ENCODE results near the gene ABCA1. TPM values are rescaled to one million over a fixed set of nuclear protein-coding genes. Genes with fewer than 3 reads are reported as not detected.
"Not testable (repeated sequence)": the region's sequence is repeated elsewhere in the genome, so short reads cannot be mapped to it uniquely, and the experiment has no call there.

The ABCA1 gene
- total RNA-seq, 2 experiments from 2014 or later, result 0.48 to 0.72 TPM

DNA sequence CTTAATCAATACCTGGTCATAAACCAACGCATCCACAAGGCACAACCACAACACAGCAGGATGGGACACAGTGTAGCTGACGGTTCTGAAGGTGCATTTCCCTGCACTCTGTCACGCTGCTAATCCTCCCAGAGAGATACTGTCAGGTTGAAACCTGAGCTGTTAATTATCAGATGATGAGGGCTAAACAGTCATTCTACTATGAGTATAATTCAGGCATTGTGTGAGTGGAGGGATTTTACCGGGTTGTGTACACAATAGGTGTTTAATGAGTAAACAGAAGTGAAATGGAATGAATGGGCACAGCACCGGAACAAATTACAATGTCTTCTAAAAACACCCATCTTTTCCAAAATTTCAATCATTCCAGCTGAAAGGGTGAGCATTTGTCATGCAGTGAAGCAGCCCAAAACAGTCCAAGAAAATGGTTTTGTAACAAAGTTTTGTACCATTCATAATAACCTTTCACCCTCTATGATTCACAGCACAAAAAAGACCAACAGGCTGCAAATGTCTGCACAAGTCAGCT is 71.5 kb downstream of the ABCA1 start:
- Mint-ChIP-seq H3K36me3 (no peaks in the 10 kb centered on the region), H3K27me3 (no peaks in the 10 kb centered on the region), H3K27ac (no peak overlapping the region)

DNA sequence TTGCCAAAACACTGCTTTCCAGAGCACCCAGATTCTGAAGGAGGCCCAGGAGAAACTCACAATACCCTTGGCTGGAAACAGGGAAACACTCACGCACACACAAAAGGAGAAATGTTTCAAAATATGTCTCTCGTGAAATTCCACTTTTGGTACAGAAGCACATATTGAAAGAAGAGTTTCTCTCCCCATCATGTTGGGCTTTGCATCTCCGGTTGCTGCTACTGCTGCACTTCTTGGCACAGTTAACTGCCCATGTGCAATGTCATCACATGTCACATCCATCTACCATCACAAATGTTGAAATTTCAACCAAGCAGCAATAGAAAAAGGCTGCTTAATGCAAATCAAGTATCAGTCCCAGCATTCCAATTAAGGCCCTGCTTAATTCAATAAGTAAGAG is 72.1 kb downstream of the ABCA1 start:
- H3K4me3 Mint-ChIP-seq, result no peak overlapping the region
- H3K36me3 Mint-ChIP-seq, result no peaks in the 10 kb centered on the region
- DNase-seq, result no peak
- no peaks in the 10 kb centered on the region for H3K27me3 Mint-ChIP-seq
- no peaks in the 10 kb centered on the region for H3K9me3 Mint-ChIP-seq
- H3K27ac Mint-ChIP-seq, result no peak overlapping the region
- H3K4me1 Mint-ChIP-seq, result no peaks in the 10 kb centered on the region

More for the DNA sequence above, 71.5 kb downstream of the ABCA1 start:
- no peaks in the 10 kb centered on the region for H3K4me1 Mint-ChIP-seq
- no peaks in the 10 kb centered on the region for H3K9me3 Mint-ChIP-seq
- H3K4me3 Mint-ChIP-seq, result no peak overlapping the region
- DNase-seq, result no peak

- not testable (repeated sequence) for H3K27ac Mint-ChIP-seq, H3K4me3 Mint-ChIP-seq, DNase-seq, H3K27me3 Mint-ChIP-seq, H3K4me1 Mint-ChIP-seq, H3K9me3 Mint-ChIP-seq, H3K36me3 Mint-ChIP-seq
Measured at GRCh38 chr9:104855258-104855657, 72.7 kb downstream of the ABCA1 start.

DNA sequence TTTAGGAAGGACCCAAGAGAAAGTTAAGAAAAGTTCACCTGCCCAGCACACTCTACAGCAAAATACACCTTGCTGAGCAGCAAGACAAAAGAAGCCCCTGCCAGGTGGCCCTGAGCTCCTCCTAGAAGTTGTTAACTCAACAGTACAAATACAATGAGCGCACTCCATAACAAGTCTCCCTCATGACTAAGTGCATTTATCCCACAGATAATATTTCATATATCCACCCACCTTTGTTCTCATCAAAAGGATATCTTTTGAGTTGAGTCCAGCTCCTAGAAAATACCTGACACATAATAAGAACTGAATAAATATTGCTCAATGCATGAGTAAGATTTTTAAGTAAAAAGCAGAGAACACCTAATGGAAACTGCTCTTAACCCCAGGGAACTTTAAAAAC is 73.3 kb downstream of the ABCA1 start:
- no peak for DNase-seq
- Mint-ChIP-seq H3K4me1 (no peaks in the 10 kb centered on the region), H3K27ac (no peak overlapping the region), H3K27me3 (no peaks in the 10 kb centered on the region), H3K9me3 (no peaks in the 10 kb centered on the region), H3K36me3 (no peaks in the 10 kb centered on the region), H3K4me3 (no peak overlapping the region)

DNA sequence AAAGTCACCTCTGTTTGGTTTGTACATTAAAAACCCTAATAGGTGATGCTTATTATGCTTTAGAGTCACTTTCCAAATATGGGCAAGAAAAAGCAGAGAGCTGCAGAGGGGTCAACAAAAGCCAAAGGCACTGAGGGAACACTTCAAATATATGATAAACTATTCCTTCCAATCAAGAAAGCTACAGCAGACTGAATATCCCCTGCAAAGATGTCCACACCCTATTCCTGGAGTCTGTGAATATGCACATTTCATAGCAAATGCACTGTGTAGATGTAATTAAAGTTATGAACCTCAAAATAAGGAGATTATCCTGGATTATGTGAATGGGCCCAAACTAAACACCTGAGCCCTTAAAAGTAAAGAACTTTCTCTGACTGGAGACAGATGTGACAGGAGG is 74.3 kb downstream of the ABCA1 start:
- DNase-seq, result no peak

DNA sequence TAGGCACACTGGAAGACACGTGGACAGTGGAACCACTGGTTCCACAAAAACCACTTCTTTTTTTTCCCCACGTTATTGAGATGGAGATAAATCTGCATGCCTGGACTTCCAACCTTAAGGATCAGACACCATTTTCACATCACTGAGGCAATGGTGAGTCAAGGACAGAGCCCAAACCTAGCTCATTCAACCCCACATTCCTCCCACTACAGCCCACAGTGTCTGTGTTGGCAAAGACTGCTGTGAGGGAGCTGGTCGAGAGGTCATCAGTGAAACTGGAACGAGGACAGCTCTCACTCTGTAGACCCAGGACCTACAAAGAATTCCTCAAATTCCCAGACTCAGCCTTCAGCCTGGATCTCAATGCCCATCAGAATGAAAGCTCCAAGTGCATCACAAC is 74.8 kb downstream of the ABCA1 start:
- Mint-ChIP-seq H3K9me3 (no peaks in the 10 kb centered on the region), H3K4me1 (no peaks in the 10 kb centered on the region), H3K4me3 (no peak overlapping the region), H3K27ac (no peak overlapping the region), H3K36me3 (no peaks in the 10 kb centered on the region), H3K27me3 (no peaks in the 10 kb centered on the region)
- DNase-seq, result no peak

More for the DNA sequence above, 74.3 kb downstream of the ABCA1 start:
- Mint-ChIP-seq H3K27me3 (no peaks in the 10 kb centered on the region), H3K9me3 (no peaks in the 10 kb centered on the region), H3K27ac (no peak overlapping the region), H3K4me1 (no peaks in the 10 kb centered on the region), H3K36me3 (no peaks in the 10 kb centered on the region), H3K4me3 (no peak overlapping the region)

GRCh38 chr9:104851546-104851920 is 76.4 kb downstream of the ABCA1 start:
- Mint-ChIP-seq H3K36me3 (no peaks in the 10 kb centered on the region), H3K4me3 (no peak overlapping the region), H3K4me1 (no peaks in the 10 kb centered on the region), H3K27ac (no peak overlapping the region), H3K27me3 (no peaks in the 10 kb centered on the region), H3K9me3 (no peaks in the 10 kb centered on the region)
- DNase-seq, result no peak

DNA sequence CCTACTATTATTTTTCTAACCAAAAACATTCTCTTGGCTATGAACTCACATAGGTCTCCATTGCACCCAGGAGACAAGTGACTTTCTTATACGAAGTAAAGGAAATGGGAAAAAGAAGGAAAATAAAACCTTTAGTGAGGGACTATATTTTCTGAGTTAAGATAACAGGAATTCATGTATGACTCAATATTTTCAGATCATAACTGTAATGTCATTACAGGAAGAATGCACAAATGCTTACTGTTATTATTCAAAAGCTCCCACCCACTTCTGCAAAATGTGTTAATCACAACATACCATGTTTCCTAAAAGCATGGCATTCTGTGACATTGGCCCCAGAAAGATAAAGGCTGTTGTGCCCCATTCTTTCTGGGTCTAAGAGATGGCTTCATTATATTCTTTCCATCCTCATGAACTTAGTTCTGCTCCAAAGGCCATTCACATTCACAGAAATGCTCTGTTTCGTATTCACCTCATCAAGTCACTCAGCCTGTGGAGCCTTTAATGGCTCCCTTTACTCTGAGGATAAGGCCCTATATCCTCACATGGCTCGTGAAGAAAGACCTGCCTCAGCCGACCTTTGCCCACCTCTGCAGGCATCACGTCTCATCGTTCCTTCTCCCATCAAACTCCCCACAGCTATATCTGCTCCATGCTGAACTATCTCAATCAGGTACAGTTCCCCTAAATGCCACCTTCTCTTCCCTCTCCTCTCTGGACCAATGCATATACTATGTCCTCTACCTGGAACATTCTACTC is 77.0 kb downstream of the ABCA1 start:
- Mint-ChIP-seq H3K4me1 (no peaks in the 10 kb centered on the region), H3K4me3 (no peak overlapping the region), H3K27ac (no peak overlapping the region), H3K9me3 (no peaks in the 10 kb centered on the region), H3K36me3 (no peaks in the 10 kb centered on the region), H3K27me3 (no peaks in the 10 kb centered on the region)
- no peak for DNase-seq

- Mint-ChIP-seq H3K9me3 (no peaks in the 10 kb centered on the region), H3K4me3 (no peak overlapping the region), H3K36me3 (no peaks in the 10 kb centered on the region), H3K27me3 (no peaks in the 10 kb centered on the region), H3K27ac (no peak overlapping the region), H3K4me1 (no peaks in the 10 kb centered on the region)
- no peak for DNase-seq
Measured at GRCh38 chr9:104849023-104849422, 78.9 kb downstream of the ABCA1 start.

DNA sequence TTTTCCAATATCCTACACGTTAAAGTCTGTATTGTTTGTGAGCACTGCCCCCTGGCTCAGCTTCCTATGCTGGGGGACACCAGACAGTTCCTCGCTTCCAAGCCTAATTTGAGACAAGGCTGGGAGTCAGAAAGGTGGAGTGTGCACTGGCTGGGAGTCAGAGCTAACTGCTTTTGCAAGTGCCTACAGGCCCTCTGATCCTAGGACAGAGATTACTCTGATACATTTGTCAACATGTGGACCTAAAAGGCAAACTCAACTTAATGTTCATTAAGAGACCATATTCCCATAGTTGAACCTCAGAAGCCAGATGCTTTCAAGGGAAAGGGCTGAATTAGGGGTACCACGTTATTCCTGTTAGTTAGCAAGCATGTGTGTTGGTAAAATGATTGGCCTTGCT is 83.2 kb downstream of the ABCA1 start:
- Mint-ChIP-seq H3K27me3 (no peaks in the 10 kb centered on the region), H3K4me1 (no peaks in the 10 kb centered on the region), H3K4me3 (no peak overlapping the region), H3K9me3 (no peaks in the 10 kb centered on the region), H3K36me3 (no peaks in the 10 kb centered on the region), H3K27ac (no peak overlapping the region)
- no peak for DNase-seq

GRCh38 chr9:104843644-104844240 is 84.2 kb downstream of the ABCA1 start:
- H3K9me3 Mint-ChIP-seq, result no peaks in the 10 kb centered on the region
- H3K27ac Mint-ChIP-seq, result no peak overlapping the region
- no peaks in the 10 kb centered on the region for H3K27me3 Mint-ChIP-seq
- H3K4me3 Mint-ChIP-seq, result no peak overlapping the region
- no peak for DNase-seq
- no peaks in the 10 kb centered on the region for H3K4me1 Mint-ChIP-seq
- H3K36me3 Mint-ChIP-seq, result no peaks in the 10 kb centered on the region

DNA sequence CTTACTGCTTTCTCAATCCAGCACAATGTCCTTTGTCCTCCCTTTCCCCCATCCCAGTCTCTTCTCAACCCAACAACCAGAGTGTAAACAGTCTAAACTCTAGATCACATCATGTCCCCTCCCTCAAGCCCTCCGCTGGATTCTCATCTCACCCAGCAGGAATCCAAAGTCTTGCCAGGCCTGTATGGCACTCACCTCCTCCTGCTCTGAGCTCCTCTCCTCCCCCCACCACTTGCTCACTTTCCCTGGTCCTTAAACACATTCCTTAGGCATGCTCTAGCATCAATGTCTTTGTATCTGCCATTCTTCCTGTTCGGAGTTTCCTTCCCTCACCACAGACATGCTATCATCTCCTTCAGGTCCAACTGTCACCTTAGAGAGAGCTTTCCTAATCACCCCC is 85.3 kb downstream of the ABCA1 start:
- no peaks in the 10 kb centered on the region for H3K27me3 Mint-ChIP-seq
- H3K4me1 Mint-ChIP-seq, result no peaks in the 10 kb centered on the region
- no peak overlapping the region for H3K27ac Mint-ChIP-seq
- no peaks in the 10 kb centered on the region for H3K36me3 Mint-ChIP-seq
- no peaks in the 10 kb centered on the region for H3K9me3 Mint-ChIP-seq
- H3K4me3 Mint-ChIP-seq, result no peak overlapping the region
- no peak for DNase-seq

DNA sequence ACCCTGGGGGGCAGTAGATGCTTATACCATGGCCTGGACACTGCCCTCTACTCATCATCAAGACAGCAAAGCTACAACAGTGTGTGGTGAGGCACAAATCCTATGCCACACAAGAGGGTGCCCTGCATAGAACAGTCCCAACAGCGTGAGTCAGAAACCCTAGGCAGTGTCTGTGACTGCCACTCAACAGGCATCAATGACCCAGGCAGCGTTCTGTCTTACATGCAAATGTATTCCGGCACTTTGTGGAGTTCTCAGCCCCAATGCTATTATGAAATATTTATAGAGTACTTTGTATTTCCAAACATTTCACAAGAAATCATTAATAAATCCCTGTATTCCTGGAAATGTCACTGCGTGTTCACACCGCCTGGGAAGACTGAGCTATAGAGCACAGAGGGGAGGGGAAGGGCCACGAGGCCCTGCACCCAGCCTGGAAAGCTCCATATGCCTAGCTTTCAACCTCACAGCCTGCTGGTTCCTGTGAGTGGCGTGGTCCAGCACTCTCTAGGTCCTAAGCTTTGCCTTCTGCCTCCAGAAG is 86.3 kb downstream of the ABCA1 start:
- Mint-ChIP-seq H3K27me3 (no peaks in the 10 kb centered on the region), H3K36me3 (no peaks in the 10 kb centered on the region), H3K27ac (no peak overlapping the region), H3K4me3 (no peak overlapping the region), H3K9me3 (no peaks in the 10 kb centered on the region), H3K4me1 (no peaks in the 10 kb centered on the region)
- DNase-seq, result no peak

- H3K4me3 Mint-ChIP-seq, result no peak overlapping the region
- no peak for DNase-seq
- no peaks in the 10 kb centered on the region for H3K27me3 Mint-ChIP-seq
- H3K27ac Mint-ChIP-seq, result no peak overlapping the region
- no peaks in the 10 kb centered on the region for H3K9me3 Mint-ChIP-seq
- H3K36me3 Mint-ChIP-seq, result no peaks in the 10 kb centered on the region
- H3K4me1 Mint-ChIP-seq, result peaks cover 5% of the 10 kb centered on the region
Measured at GRCh38 chr9:104838958-104839357, 89.0 kb downstream of the ABCA1 start.

GRCh38 chr9:104836767-104837166 is 91.2 kb downstream of the ABCA1 start:
- DNase-seq, result no peak
- Mint-ChIP-seq H3K4me1 (peaks cover 5% of the 10 kb centered on the region), H3K27me3 (no peaks in the 10 kb centered on the region), H3K4me3 (no peak overlapping the region), H3K9me3 (no peaks in the 10 kb centered on the region), H3K36me3 (no peaks in the 10 kb centered on the region), H3K27ac (no peak overlapping the region)

- H3K27ac Mint-ChIP-seq, result no peak overlapping the region
- no peak overlapping the region for H3K4me3 Mint-ChIP-seq
- H3K9me3 Mint-ChIP-seq, result no peaks in the 10 kb centered on the region
- no peak for DNase-seq
- H3K36me3 Mint-ChIP-seq, result no peaks in the 10 kb centered on the region
- peaks cover 5% of the 10 kb centered on the region for H3K4me1 Mint-ChIP-seq
- H3K27me3 Mint-ChIP-seq, result no peaks in the 10 kb centered on the region
Measured at GRCh38 chr9:104836235-104836634, 91.7 kb downstream of the ABCA1 start.

Measured in activated naive CD8-positive, alpha-beta T cell treated with anti-CD3 and anti-CD28 coated beads for 36 hours (primary cell).